Islet of Langerhans (tissue), 1 donor: ENCODE results near the gene SLC39A12.
"Not testable (repeated sequence)": the region's sequence is repeated elsewhere in the genome, so short reads cannot be mapped to it uniquely, and the experiment has no call there.

Source experiments
- FAIRE-seq: peaks from one replicate; lab custom pipeline; 2011; peaks lifted over from hg19 to GRCh38; lab: Jason Lieb, UNC

SLC39A12 gene

DNA sequence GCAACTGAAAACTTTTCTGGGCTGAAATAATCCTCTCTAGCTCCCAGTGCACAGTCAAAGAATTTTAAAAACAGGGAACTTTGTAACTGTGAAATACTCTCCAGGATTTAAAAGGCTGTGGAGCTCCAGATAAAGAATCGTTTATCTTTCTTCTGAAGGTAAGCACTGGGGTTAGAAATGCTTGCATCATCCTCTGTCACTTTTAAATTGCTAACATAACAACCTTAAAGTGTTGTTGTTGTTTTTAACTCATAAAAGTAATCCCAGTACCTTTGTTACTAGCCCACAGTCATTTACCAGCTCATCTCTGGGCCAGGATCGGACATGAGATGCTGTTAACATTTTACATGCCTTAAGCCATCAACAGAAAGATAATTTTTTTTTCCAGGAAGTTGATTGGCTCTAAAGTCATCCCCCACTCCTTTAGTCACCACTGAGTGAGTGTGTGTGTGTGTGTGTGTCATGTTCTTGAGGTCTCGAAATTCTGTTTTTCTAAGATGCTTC is at the start of gene SLC39A12:
SLC39A12 (plus strand) TSS at position 51 of the 504 bp plus-strand sequence. CDS start 1,359 bp downstream, outside the sequence.
- FAIRE-seq: no peak

DNA sequence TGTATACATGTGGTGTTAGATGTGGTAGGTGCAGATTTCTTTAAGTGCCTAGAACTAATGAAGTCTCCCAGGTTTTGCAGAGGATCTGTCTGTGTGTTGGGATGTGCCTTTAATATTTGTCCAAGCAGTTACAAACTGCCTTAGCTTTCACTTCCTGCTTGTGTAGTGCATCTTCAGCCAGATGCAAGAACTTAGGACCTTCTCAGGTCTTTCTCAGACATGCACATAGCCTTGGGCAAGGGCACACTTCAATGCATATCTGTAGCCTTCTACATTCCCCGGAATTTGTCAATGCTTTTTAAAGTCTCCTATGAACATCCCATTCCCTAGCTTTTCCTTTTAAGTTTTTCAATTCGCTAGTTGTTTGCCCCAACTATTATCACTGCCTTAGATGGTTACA is 47.2 kb upstream of the SLC39A12 start:
- FAIRE-seq: no peak

DNA sequence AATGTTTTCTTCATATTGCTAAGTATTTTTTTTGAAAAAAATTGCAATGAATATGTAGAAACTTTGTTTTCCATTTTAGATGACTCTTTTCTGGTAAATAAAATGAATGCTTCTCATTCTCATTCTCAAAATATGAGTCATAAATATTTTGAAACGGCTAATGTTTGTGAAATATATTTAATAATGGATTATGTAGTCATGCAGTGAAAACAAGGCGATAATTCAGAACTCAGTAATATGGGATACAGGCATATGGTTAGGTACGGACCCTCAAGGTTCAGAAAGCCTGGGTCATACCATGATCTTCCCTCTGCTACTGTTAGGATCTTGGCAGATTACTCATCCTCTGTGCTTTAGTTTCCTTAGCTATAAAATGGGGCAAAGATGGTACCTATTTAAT is 46.2 kb upstream of the SLC39A12 start:
- FAIRE-seq: no peak

DNA sequence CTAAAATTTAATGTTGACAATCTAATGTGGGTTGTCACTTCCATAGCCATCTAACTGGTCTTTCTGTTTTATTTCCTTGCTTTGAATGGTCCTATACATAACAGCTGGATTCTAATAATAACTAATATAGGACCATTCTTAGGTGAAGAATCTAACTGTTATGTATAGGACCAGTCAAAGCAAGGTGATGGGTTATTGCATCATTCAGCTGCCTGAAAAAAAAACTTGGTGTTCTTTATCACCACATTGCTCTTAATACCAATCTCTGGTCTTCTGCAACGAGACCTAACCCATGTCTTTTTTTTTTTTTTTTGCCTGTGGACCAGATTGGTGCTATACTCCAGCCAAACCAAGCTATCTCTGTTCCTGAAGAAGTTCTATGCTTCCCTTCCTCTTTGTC is 45.7 kb upstream of the SLC39A12 start:
- FAIRE-seq: no peak

DNA sequence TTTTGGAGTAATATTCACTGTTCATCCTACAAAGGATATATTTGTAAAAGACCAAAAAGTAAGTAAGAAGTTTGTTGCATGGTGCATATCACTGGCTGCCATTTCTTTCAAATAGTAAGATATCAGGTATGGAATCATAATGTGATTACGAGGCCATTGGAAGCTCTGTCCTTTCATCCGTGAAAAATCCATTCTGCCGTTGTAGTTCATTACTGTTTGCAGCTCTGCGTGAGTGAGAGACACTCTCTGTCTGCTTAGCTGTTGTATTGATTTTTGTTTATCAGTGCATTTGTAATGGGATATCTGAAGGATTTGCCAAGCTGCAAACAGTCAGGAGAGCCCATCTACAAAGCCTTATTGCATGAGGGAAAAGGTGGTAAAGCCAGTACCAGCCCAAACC is 44.1 kb upstream of the SLC39A12 start:
- FAIRE-seq: no peak

DNA sequence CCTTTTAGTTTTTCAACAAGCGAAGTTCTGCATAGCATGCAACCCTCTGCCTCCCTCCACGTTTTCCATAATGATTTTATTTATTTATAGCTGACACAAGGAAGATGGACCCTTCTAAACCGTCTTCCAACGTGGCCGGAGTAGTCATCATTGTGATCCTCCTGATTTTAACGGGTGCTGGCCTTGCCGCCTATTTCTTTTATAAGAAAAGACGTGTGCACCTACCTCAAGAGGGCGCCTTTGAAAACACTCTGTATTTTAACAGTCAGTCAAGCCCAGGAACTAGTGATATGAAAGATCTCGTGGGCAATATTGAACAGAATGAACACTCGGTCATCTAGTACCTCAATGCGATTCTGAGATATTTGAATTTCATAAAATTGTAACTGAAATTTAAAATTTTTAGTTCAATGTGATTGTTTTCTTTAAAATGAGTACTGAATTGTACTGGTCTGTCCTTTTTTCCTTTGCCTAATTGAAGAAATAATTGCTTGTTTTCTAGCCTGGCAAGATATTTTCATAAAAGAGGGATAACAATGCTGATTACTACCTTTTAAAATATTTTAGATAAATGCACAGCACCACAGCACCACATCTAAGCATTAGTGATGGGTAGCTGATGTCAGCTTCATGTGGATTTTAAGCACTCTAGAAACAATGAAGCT is 41.5 kb upstream of the SLC39A12 start:
- FAIRE-seq: peak; percentile 93

DNA sequence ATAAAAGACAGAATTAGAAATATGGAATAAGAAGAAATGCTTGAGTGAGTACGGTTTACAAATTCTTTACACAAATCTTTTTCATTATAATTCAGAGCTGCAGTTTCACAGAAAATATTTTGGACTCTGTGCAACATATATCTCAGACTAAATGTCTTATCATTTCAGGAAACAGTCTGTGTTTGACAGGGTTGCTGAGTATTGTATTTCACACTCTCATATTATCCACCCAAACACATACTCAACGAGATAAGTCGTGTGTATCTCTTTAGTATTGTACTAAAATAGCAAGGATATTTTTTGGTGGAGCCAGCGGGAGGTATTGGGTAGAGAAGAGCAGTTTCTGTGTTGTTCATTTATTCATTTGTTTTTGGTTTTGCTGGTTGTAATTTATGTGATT is 39.0 kb upstream of the SLC39A12 start:
- peak; percentile 84 for FAIRE-seq

DNA sequence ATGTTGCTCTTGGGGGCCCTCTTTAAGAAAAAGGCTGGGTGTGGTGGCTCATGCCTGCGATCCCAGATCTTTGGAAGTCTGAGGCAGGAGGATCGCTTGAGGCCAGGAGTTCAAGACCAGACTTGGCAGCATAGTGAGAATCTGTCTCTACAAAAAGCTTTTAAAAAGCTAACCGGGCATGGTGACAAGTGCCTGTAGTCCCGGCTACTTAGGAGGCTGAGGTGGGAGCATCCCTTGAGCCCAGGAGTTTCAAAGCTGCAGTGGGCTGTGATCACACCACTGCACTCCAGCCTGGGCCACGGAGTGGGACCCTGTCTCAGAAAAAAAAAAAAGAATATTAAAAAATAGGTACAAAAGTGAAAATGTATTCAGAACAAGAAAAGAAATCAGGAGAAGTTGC is 38.1 kb upstream of the SLC39A12 start:
- no peak for FAIRE-seq

DNA sequence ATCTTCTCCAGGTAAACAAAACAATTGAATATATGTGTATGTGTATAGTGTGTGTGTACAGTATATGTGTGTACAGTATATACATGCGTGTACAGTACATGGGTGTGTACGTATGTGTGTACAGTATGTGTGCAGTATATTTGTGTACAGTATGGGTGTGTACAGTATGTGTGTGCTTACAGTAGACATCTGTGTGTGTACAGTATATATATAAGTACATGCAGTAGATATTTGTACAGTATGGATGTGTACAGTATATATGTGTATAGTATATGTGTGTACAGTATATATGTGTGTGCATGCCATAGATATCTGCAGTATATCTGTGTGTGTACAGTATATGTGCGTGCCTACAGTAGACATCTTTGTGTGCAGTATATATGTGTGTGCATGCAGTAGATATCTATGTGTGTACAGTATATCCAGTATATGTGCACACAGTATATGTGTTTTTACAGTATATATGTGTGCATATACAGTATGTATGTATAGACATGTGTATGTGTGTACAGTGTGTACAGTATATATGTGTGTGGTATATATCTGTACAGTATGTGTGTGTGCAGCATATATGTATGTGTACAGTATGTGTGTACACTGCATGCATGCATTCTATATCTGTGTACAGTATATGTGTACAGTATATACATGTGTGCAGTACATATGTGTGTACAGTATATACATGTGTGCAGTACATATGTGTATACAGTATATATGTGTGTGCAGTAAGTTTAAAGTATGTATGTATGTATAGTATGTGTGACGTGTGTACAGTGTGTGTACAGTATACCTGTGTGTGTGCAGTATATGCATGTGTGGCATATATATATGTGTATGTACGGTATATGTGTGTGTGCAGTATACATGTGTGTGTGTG is 37.3 kb upstream of the SLC39A12 start:
- FAIRE-seq: no peak

DNA sequence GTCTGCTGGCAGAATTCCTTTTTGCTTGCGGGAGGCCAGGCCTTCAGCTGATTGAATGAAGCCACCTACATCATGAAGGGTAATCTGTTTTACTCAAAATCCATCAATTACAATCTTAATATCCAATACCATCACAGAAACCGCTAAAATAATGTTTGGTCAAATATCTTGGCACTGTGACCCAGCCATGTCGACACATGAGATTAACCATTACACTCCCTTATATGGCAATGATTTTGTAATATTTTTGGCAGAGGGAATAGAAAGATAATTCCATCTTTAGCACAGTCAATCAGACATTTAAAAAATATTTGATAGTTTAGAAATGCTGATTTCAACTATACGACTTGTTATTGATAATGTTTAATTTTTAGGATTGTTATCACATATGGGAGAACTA is 36.5 kb upstream of the SLC39A12 start:
- FAIRE-seq: peak; percentile 55

DNA sequence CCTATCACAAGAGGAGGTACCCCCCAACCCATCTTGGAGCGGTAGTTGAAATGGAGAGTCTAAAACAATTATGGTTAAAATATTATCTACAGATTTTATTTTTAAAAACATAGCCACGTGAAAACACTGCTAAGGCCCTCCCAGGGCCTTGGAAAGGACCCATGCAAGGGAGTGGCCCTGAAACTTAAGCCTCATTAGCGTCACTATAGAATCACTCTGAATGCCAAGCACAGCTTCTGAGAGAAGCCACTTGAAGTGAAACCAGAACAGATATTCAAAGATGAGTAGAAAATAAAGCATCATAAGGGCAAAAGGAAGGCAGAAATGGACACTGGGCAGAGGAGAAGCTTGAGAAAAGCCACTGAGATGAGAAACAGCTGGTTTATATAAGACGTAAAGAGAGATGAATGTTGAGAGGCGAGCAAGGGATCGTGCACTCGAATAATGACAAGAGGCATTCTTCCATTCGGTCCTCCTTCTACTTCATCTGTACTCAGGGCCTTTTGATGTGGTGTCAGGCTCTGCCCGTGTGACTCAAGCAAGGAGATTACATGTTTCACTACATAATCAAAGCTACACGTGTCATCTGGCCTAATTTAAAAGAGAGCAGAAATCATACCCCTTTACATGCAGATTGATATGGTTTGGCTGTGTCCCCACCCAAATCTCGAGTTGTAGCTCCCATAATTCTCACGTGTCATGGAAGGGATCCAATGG is 33.4 kb upstream of the SLC39A12 start:
- no peak for FAIRE-seq

DNA sequence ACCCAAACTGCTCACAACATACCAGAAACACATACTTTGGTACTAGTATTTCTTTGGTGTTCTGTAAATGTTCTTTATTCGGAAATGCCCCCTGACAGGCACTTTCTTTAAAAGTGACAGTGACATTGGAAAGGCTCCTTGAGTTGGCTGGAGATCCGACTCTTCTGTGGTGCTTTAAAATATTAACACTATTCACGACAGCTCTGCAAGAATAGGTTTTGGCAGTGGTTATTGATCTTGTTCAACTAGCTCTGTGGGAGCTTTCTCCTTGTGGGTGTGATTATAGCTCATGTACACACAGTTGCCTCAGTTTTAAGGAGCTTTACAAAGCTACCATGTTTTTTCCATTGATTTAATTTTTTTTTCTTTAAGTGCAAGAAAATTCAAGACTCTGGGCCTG is 30.3 kb upstream of the SLC39A12 start:
- FAIRE-seq: peak; percentile 24

DNA sequence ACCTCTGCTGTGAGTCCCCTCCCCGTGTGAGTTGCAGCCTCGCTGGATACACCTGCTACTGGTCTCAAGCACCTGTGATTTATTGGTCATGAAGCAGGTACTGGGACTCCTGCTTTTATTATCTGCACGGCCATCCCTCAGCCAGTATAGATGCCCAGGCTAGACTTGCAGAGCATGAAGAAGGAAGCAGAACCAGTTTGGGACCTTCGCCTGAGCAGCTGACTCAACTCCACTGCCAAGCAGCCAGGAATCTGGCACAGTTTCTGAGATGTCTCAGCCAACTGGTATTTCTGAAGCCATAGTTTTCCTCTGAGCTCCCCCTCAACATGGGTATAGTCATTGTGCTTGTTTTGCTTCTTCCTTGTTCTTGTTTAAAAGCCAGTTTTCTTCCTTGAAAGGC is 28.0 kb upstream of the SLC39A12 start:
- FAIRE-seq: no peak

DNA sequence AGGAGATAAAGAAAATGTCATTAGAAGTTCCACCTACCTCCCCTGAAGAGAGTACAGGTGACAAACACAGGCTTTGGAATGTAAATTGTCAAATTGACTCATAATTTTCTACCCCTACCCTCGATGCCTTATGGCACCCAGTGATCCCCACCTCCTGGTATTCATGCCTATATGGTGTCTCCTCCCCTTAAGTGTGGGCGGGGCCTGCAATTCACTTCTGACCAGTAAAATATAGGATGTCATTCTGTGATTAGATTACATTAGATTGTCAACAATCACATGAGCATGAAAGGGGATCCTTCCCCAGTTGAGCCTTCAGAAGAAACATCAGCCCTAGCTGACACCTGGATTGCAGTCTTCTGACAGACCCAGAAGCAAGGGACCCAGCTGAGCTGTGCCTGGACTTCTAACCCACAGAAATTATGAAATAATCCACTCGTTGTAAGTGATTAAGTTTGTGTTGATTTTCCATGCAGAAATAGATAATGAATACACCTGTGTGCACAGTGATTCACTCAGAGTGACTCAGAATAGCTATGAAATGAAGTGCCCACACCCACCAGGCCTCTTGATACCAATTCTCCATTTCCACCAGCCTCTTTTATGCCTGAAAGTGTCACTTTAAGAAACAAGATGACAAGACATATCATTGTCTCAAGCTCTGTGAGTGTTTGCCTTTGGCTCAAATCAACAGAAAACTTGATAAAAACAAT is 8.5 kb upstream of the SLC39A12 start:
- no peak for FAIRE-seq

DNA sequence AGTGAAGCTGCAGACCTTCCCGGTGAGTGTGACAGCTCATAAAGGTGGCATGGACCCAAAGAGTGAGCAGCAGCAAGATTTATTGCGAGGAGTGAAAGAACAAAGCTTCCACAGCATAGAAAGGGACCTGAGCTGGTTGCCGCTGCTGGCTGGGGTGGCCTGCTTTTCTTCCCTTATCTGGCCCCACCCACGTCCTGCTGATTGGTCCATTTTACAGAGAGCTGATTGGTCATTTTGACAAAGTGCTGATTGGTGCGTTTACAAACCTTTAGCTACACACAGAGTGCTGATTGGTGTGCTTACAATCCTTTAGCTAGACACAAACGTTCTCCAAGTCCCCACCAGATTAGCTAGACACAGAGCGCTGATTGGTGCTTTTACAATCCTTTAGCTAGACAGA is 1.4 kb upstream of the SLC39A12 start:
- not testable (repeated sequence) for FAIRE-seq

DNA sequence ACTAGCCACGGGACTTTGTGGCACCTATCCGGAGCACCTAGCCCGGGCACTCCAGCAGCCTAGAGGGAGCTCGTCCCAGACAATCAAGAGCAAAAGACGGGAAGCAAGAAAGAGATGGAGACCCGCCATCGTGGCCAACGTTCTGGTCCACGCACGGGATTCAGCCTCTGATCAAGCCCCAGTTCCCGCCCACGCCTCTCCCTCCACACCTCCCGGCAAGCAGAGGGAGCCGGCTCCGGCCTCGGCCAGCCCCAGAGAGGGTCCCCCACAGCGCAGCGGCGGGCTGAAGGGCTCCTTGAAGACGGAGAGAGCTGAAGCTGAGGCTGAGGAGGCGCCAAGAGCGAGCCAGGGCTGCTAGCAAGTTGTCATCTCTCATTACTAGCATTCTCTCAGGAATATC is 992 bp upstream of the SLC39A12 start:
- no peak for FAIRE-seq

DNA sequence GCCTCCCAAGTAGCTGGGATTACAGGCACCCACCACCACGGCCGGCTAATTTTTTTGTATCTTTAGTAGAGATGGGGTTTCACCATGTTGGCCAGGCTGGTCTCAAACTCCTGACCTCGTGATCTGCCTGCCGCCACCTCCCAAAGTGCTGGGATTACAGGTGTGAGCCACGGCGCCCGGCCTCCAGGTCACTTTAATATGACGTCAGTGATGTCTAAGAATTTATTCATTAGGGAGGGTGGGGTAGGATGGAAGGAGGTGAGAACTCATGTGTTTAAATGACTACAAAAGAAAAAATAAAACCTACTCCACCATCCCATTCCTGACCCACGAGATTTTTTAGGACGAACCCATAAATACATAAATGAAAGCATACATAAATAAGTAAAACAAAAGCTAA is 2.7 kb downstream of the SLC39A12 start:
- FAIRE-seq: not testable (repeated sequence)

DNA sequence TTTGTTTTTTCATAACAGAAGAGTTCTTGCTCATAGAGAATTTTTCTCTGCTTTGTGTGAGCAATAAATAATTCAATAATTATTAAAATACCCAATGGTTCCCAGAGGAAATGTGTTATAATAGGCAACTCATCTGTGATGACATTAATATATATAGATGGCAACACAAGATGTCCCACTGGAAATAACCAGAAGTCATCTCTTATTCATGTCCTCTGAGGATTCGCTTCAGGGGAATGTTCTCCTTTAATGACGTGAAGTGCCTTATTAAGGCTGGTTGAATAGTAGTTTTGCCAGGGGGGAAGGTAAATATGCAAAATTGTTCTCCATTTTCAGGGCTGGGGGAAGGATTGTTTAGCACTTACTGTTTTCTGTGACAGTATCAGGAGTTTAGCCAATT is 3.1 kb downstream of the SLC39A12 start:
- FAIRE-seq: no peak

DNA sequence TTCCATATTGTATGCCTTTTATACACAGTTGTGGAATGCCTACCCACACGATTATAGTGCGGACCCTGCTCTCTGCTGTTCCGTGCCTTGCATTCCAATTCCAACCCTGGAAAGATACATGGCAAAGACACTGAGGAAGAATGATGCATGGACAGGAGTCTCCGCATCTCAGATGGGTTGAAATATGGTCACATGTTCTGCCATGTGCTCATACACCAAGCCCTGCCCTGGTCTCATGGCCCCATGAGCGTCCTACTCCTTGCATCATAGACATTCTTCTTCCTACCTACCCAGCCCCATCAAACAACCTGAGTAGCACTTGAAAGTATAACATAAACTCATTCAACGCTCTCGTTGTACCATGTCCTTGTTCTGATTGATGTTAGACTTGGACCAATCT is 6.3 kb downstream of the SLC39A12 start:
- no peak for FAIRE-seq

DNA sequence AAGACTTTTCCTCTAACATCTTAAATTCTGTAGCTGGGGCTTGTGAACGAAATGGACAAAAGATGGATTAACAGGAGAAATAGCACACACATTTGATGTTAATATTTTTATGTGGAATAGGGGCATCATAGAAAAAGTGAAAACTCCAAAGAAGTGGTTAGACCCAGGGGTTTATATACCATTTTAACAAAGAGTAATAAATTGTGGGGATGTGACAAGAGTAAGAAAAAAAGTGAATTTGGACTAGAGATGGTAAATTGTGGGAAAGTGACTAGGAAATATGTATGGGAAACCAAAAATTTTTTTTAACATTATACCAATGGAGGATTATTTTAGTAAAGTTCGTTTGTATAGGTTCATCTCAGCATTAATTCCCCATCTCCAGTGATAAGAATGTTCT is 8.2 kb downstream of the SLC39A12 start:
- no peak for FAIRE-seq

DNA sequence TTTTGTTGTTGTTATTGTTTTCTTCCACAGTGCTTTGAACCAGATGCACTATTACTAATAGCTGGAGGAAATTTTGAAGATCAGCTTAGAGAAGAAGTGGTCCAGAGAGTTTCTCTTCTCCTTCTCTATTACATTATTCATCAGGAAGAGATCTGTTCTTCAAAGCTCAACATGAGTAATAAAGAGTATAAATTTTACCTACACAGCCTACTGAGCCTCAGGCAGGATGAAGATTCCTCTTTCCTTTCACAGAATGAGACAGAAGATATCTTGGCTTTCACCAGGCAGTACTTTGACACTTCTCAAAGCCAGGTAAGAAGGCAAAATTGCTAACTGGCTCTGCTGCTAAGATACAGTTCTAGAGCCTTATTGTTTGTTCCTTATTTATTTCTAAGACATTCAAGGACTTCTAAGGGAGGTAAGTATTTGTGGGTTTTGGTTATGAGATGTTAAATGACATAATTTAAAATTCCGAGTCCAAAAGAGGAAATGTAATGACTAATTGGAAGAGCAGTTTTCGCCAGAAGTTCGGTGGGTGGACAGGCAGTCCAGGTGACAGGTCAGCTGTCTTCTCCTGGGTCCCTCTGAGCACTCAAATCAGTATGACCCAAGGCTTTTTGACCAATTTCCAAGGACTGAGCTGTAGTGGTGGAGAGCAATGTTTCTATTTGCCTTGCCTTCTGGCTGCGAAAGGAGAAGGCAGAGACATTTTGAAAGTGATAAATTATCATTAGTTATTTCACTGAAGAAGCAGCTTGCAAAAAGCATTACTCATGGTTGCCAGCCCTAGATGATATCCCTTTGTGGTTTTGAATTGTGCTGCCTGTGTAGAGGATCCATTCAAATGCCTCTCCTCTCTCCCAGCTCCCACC is 10.1 kb downstream of the SLC39A12 start:
- FAIRE-seq: peak; percentile 38
